Metanephros (tissue), 1 donor: ENCODE data around the gene STARD3. TPM values are rescaled to one million over a fixed set of nuclear protein-coding genes. Genes with fewer than 3 reads are reported as not detected.

Experiments
- total RNA-seq: library from RNA; depleted of rRNA; stranded (reverse); fragments of >200 nt; gene quantifications from one replicate; pipeline ENCODE4 v1.2.3, GENCODE V29; 2014

Gene STARD3
- total RNA-seq = 53.9 TPM

GRCh38 chr17:39636927-39637736 is at the start of gene STARD3:
Gene STARD3, plus strand, starts transcription at chr17:39637144. Its CDS starts 16,388 bp downstream, at chr17:39653532.

GRCh38 chr17:39607851-39608130 is 29.2 kb upstream of the STARD3 start, which contains the start of gene NEUROD2:
Gene NEUROD2, minus strand, starts transcription at chr17:39607920. Its CDS starts 1,321 bp downstream, at chr17:39606599.

GRCh38 chr17:39626171-39627046 is 10.5 kb upstream of the STARD3 start, which contains the start of gene PPP1R1B:
Gene PPP1R1B, plus strand, starts transcription at chr17:39626952. Its CDS starts 441 bp downstream, at chr17:39627393.

GRCh38 chr17:39664581-39665561 is 27.9 kb downstream of the STARD3 start, which contains the start of gene TCAP:
Gene TCAP, plus strand, starts transcription at chr17:39665349. Its CDS starts 11 bp downstream, at chr17:39665360.

GRCh38 chr17:39667945-39668924 is 31.3 kb downstream of the STARD3 start, which contains the start of gene PNMT:
Gene PNMT, plus strand, starts transcription at chr17:39668453. Its CDS starts 23 bp downstream, at chr17:39668476.

GRCh38 chr17:39687546-39688474 is 50.9 kb downstream of the STARD3 start, which contains the start of gene PGAP3:
Gene PGAP3, minus strand, starts transcription at chr17:39688057. Its CDS starts 43 bp downstream, at chr17:39688014.

GRCh38 chr17:39699818-39700147 is 62.8 kb downstream of the STARD3 start, which contains the start of gene ERBB2:
Gene ERBB2, plus strand, starts transcription at chr17:39700064. Its CDS starts 175 bp downstream, at chr17:39700239.

Other genes starting within 250 kb of the STARD3 start
- gene FBXL20, start 235.5 kb upstream of the STARD3 start, total RNA-seq = 20.7 TPM
- gene MED1, start 185.9 kb upstream of the STARD3 start, total RNA-seq = 28.2 TPM
- gene CDK12, start 175.7 kb upstream of the STARD3 start, total RNA-seq = 47.6 TPM
- not detected for gene NEUROD2, start 29.2 kb upstream of the STARD3 start, total RNA-seq
- 6.1 TPM for gene PPP1R1B, start 10.2 kb upstream of the STARD3 start, total RNA-seq
- 70.2 TPM for gene TCAP, start 28.2 kb downstream of the STARD3 start, total RNA-seq
- gene PNMT, start 31.3 kb downstream of the STARD3 start, total RNA-seq = 3.7 TPM
- 27.8 TPM for gene PGAP3, start 50.9 kb downstream of the STARD3 start, total RNA-seq
- gene ERBB2, start 62.9 kb downstream of the STARD3 start, total RNA-seq = 237 TPM
- 12.8 TPM for gene MIEN1, start 93.4 kb downstream of the STARD3 start, total RNA-seq
- gene GRB7, start 100.8 kb downstream of the STARD3 start, total RNA-seq = 35.7 TPM
- 0.76 TPM for gene IKZF3, start 227.2 kb downstream of the STARD3 start, total RNA-seq
- not detected for gene ZPBP2, start 231.1 kb downstream of the STARD3 start, total RNA-seq